Activated naive CD8-positive, alpha-beta T cell treated with anti-CD3 and anti-CD28 coated beads for 36 hours (primary cell): ENCODE results near the gene PDE8B. TPM values are rescaled to one million over a fixed set of nuclear protein-coding genes. Genes with fewer than 3 reads are reported as not detected.

Experiments used
- DNase-seq: peaks from one replicate; pipeline ENCODE4 v3.0.0; 2021
- H3K27ac Mint-ChIP-seq: one replicate; pipeline ENCODE4 v1.8.0; 2022; ENCODE audit warnings: mild to moderate bottlenecking, moderate library complexity, mixed read lengths
- H3K27me3 Mint-ChIP-seq: one replicate; pipeline ENCODE4 v1.8.0; 2022; ENCODE audit warnings: mild to moderate bottlenecking, mixed read lengths
- H3K36me3 Mint-ChIP-seq: one replicate; pipeline ENCODE4 v1.8.0; 2021; ENCODE audit warnings: mild to moderate bottlenecking, mixed read lengths
- H3K4me1 Mint-ChIP-seq: one replicate; pipeline ENCODE4 v1.8.0; 2021; ENCODE audit warnings: mixed read lengths
- H3K4me3 Mint-ChIP-seq: one replicate; pipeline ENCODE4 v1.8.0; 2022; ENCODE audit warnings: mild to moderate bottlenecking, moderate library complexity, mixed read lengths
- H3K9me3 Mint-ChIP-seq: one replicate; pipeline ENCODE4 v1.8.0; 2022; ENCODE audit warnings: mixed read lengths
- total RNA-seq, 2 experiments: library from RNA; stranded (reverse); gene quantifications; one replicate each; pipeline ENCODE4 v1.2.3, GENCODE V29; 2021

The PDE8B gene
- total RNA-seq, 2 experiments from 2014 or later: 0.16 TPM; not detected in 1

GRCh38 chr5:77232574-77233358 is 22.3 kb downstream of the PDE8B start:
- Mint-ChIP-seq H3K9me3 (peaks cover 7% of the 10 kb centered on the region), H3K27ac (no peak overlapping the region), H3K4me3 (no peak overlapping the region), H3K27me3 (peaks cover 34% of the 10 kb centered on the region), H3K4me1 (peaks cover 10% of the 10 kb centered on the region), H3K36me3 (peaks cover 5% of the 10 kb centered on the region)
- DNase-seq: no peak

GRCh38 chr5:77235846-77236721 is 25.6 kb downstream of the PDE8B start:
- no peak overlapping the region for H3K4me3 Mint-ChIP-seq
- no peak for DNase-seq
- H3K4me1 Mint-ChIP-seq: peaks cover 13% of the 10 kb centered on the region
- H3K27ac Mint-ChIP-seq: no peak overlapping the region
- peaks cover 41% of the 10 kb centered on the region for H3K27me3 Mint-ChIP-seq
- H3K9me3 Mint-ChIP-seq: peaks cover 2% of the 10 kb centered on the region
- no peaks in the 10 kb centered on the region for H3K36me3 Mint-ChIP-seq

GRCh38 chr5:77239126-77239741 is 28.8 kb downstream of the PDE8B start:
- peaks cover 2% of the 10 kb centered on the region for H3K9me3 Mint-ChIP-seq
- no peak overlapping the region for H3K4me3 Mint-ChIP-seq
- DNase-seq: no peak

GRCh38 chr5:77241444-77241843 is 31.0 kb downstream of the PDE8B start:
- H3K4me1 Mint-ChIP-seq: peaks cover 4% of the 10 kb centered on the region
- no peak overlapping the region for H3K4me3 Mint-ChIP-seq
- H3K9me3 Mint-ChIP-seq: peaks cover under 1% of the 10 kb centered on the region
- H3K27me3 Mint-ChIP-seq: peaks cover 19% of the 10 kb centered on the region
- no peaks in the 10 kb centered on the region for H3K36me3 Mint-ChIP-seq
- no peak for DNase-seq
- no peak overlapping the region for H3K27ac Mint-ChIP-seq

More at GRCh38 chr5:77239126-77239741, 28.8 kb downstream of the PDE8B start:
- Mint-ChIP-seq H3K27me3 (peaks cover 35% of the 10 kb centered on the region), H3K27ac (no peak overlapping the region), H3K36me3 (no peaks in the 10 kb centered on the region), H3K4me1 (peaks cover 10% of the 10 kb centered on the region)

- H3K27ac Mint-ChIP-seq: no peak overlapping the region
- H3K9me3 Mint-ChIP-seq: no peaks in the 10 kb centered on the region
- no peaks in the 10 kb centered on the region for H3K36me3 Mint-ChIP-seq
- H3K27me3 Mint-ChIP-seq: peaks cover 27% of the 10 kb centered on the region
- H3K4me1 Mint-ChIP-seq: no peaks in the 10 kb centered on the region
- no peak overlapping the region for H3K4me3 Mint-ChIP-seq
- DNase-seq: no peak
Measured at GRCh38 chr5:77249475-77249874, 39.0 kb downstream of the PDE8B start.

- Mint-ChIP-seq H3K36me3 (no peaks in the 10 kb centered on the region), H3K27me3 (peaks cover 32% of the 10 kb centered on the region), H3K4me3 (no peak overlapping the region), H3K27ac (no peak overlapping the region), H3K9me3 (no peaks in the 10 kb centered on the region), H3K4me1 (no peaks in the 10 kb centered on the region)
- no peak for DNase-seq
Measured at GRCh38 chr5:77250021-77250420, 39.5 kb downstream of the PDE8B start.

- no peaks in the 10 kb centered on the region for H3K4me1 Mint-ChIP-seq
- H3K9me3 Mint-ChIP-seq: peaks cover under 1% of the 10 kb centered on the region
- H3K36me3 Mint-ChIP-seq: no peaks in the 10 kb centered on the region
- peaks cover 46% of the 10 kb centered on the region for H3K27me3 Mint-ChIP-seq
- no peak overlapping the region for H3K4me3 Mint-ChIP-seq
- DNase-seq: no peak
- H3K27ac Mint-ChIP-seq: no peak overlapping the region
Measured at GRCh38 chr5:77251921-77252320, 41.4 kb downstream of the PDE8B start.

- H3K27ac Mint-ChIP-seq: no peak overlapping the region
- H3K36me3 Mint-ChIP-seq: no peaks in the 10 kb centered on the region
- H3K4me3 Mint-ChIP-seq: no peak overlapping the region
- H3K4me1 Mint-ChIP-seq: peaks cover 6% of the 10 kb centered on the region
- DNase-seq: no peak
- peaks cover 62% of the 10 kb centered on the region for H3K27me3 Mint-ChIP-seq
- H3K9me3 Mint-ChIP-seq: peaks cover 3% of the 10 kb centered on the region
Measured at GRCh38 chr5:77255617-77256016, 45.1 kb downstream of the PDE8B start.

GRCh38 chr5:77256406-77256805 is 45.9 kb downstream of the PDE8B start:
- peaks cover 60% of the 10 kb centered on the region for H3K27me3 Mint-ChIP-seq
- H3K4me1 Mint-ChIP-seq: peaks cover 6% of the 10 kb centered on the region
- H3K27ac Mint-ChIP-seq: no peak overlapping the region
- no peak for DNase-seq
- no peaks in the 10 kb centered on the region for H3K36me3 Mint-ChIP-seq
- H3K9me3 Mint-ChIP-seq: peaks cover 3% of the 10 kb centered on the region
- H3K4me3 Mint-ChIP-seq: no peak overlapping the region

GRCh38 chr5:77258652-77259051 is 48.2 kb downstream of the PDE8B start:
- Mint-ChIP-seq H3K36me3 (no peaks in the 10 kb centered on the region), H3K4me1 (peaks cover 6% of the 10 kb centered on the region), H3K9me3 (peaks cover 3% of the 10 kb centered on the region), H3K27ac (no peak overlapping the region), H3K4me3 (no peak overlapping the region), H3K27me3 (peaks cover 40% of the 10 kb centered on the region)
- DNase-seq: no peak

GRCh38 chr5:77259476-77259875 is 49.0 kb downstream of the PDE8B start:
- Mint-ChIP-seq H3K36me3 (no peaks in the 10 kb centered on the region), H3K27ac (no peak overlapping the region), H3K27me3 (peaks cover 39% of the 10 kb centered on the region), H3K9me3 (peaks cover 3% of the 10 kb centered on the region), H3K4me3 (no peak overlapping the region), H3K4me1 (peaks cover 6% of the 10 kb centered on the region)
- DNase-seq: no peak

GRCh38 chr5:77262697-77263096 is 52.2 kb downstream of the PDE8B start:
- no peaks in the 10 kb centered on the region for H3K36me3 Mint-ChIP-seq
- H3K4me1 Mint-ChIP-seq: peaks cover 6% of the 10 kb centered on the region
- H3K27me3 Mint-ChIP-seq: peaks cover 15% of the 10 kb centered on the region
- no peaks in the 10 kb centered on the region for H3K9me3 Mint-ChIP-seq
- no peak overlapping the region for H3K27ac Mint-ChIP-seq
- H3K4me3 Mint-ChIP-seq: no peak overlapping the region
- DNase-seq: no peak

GRCh38 chr5:77266291-77266690 is 55.8 kb downstream of the PDE8B start:
- no peak for DNase-seq
- Mint-ChIP-seq H3K27ac (no peak overlapping the region), H3K9me3 (peaks cover 1% of the 10 kb centered on the region), H3K4me1 (no peaks in the 10 kb centered on the region), H3K27me3 (peaks cover 14% of the 10 kb centered on the region), H3K4me3 (no peak overlapping the region), H3K36me3 (no peaks in the 10 kb centered on the region)

- H3K4me1 Mint-ChIP-seq: no peaks in the 10 kb centered on the region
- peaks cover 1% of the 10 kb centered on the region for H3K9me3 Mint-ChIP-seq
- peaks cover 16% of the 10 kb centered on the region for H3K27me3 Mint-ChIP-seq
- H3K36me3 Mint-ChIP-seq: no peaks in the 10 kb centered on the region
- no peak overlapping the region for H3K4me3 Mint-ChIP-seq
- no peak overlapping the region for H3K27ac Mint-ChIP-seq
- DNase-seq: no peak
Measured at GRCh38 chr5:77267496-77267895, 57.0 kb downstream of the PDE8B start.

- H3K27ac Mint-ChIP-seq: no peak overlapping the region
Measured at GRCh38 chr5:77272206-77272605, 61.7 kb downstream of the PDE8B start.

More at GRCh38 chr5:77272206-77272605, 61.7 kb downstream of the PDE8B start:
- no peak for DNase-seq
- peaks cover 16% of the 10 kb centered on the region for H3K27me3 Mint-ChIP-seq
- H3K36me3 Mint-ChIP-seq: no peaks in the 10 kb centered on the region
- H3K9me3 Mint-ChIP-seq: peaks cover 1% of the 10 kb centered on the region
- peaks cover 4% of the 10 kb centered on the region for H3K4me1 Mint-ChIP-seq
- no peak overlapping the region for H3K4me3 Mint-ChIP-seq
